Upper lobe of left lung (tissue), 6 donors: ENCODE results near the gene PIN1. TPM values are rescaled to one million over a fixed set of nuclear protein-coding genes. Genes with fewer than 3 reads are reported as not detected.
"Not testable (repeated sequence)": the region's sequence is repeated elsewhere in the genome, so short reads cannot be mapped to it uniquely, and the experiment has no call there.

ENCODE experiments used
- ATAC-seq, 2 donors: fragments of 200-7000 bp; cut with Tn5 transposase; one replicate each; pipeline ENCODE4 v1.9.1; 2022; ENCODE audit warnings: mild to moderate bottlenecking in 2 of 2, moderate library complexity in 2 of 2; ENCODE audit not compliant: low FRiP score in 2 of 2
- DNase-seq, 2 donors: peaks; one replicate each; pipeline ENCODE4 v3.0.0-alpha.2; 2019 to 2020
- H3K27ac ChIP-seq, 4 donors: fragments of 200-600 bp; sonication (generic); one replicate each; pipeline ENCODE4 v1.5.1; 2016 to 2019
- H3K27me3 ChIP-seq, 4 donors: fragments of 200-600 bp; sonication (generic); one replicate each; pipeline ENCODE4 v1.5.1; 2017 to 2019
- H3K36me3 ChIP-seq, 4 donors: fragments of 200-600 bp; sonication (generic); one replicate each; pipeline ENCODE4 v1.5.1; 2016 to 2019
- H3K4me1 ChIP-seq, 4 donors: fragments of 200-600 bp; sonication (generic); one replicate each; pipeline ENCODE4 v1.5.1; 2018 to 2019
- H3K4me3 ChIP-seq, 4 donors: fragments of 200-600 bp; sonication (generic); one replicate each; pipeline ENCODE4 v1.5.1; 2017 to 2019; ENCODE audit warnings: mild to moderate bottlenecking in 2 of 4, moderate library complexity in 1 of 4
- H3K9me3 ChIP-seq, 4 donors: fragments of 200-600 bp; sonication (generic); one replicate each; pipeline ENCODE4 v1.5.1; 2018 to 2019
- CTCF ChIP-seq, 6 experiments: fragments of 450-650 bp in 4 of 6; fragments of 200-600 bp in 2 of 6; sonication (generic) in 2 of 6; IDR thresholded peaks; one replicate each; pipeline ENCODE4 v1.5.1; 2016 to 2019; ENCODE audit warnings: antibody characterized with exemption in 6 of 6
- EP300 ChIP-seq, 4 donors: sonication (generic); formaldehyde crosslinking; IDR thresholded peaks; one replicate each; pipeline ENCODE4 v1.5.1; 2017; ENCODE audit warnings: antibody characterized with exemption in 4 of 4, control low read depth in 2 of 4
- POLR2A ChIP-seq, 4 donors: fragments of 450-650 bp; IDR thresholded peaks; one replicate each; pipeline ENCODE4 v1.5.1; 2016 to 2017; ENCODE audit warnings: antibody characterized with exemption in 4 of 4, mild to moderate bottlenecking in 2 of 4
- POLR2AphosphoS5 ChIP-seq, 2 donors: sonication (generic); formaldehyde crosslinking; IDR thresholded peaks; one replicate each; pipeline ENCODE4 v1.5.1; 2017; ENCODE audit warnings: antibody characterized with exemption in 2 of 2
- WGBS, 2 donors: methylation state at CpG; one replicate each; pipeline ENCODE4 v1.1.5; 2017 to 2018; 5-methylcytosine and 5-hydroxymethylcytosine counted together
- total RNA-seq, 6 donors: library from RNA; depleted of rRNA in 4 of 6; stranded (reverse); fragments of >200 nt in 4 of 6; gene quantifications; one replicate each; pipeline versions ENCODE4 v1.1.0 to v1.2.1, GENCODE V29; 2016 to 2021
- donor health status: DM: no; HTN: no; CAD: no; lungs with moderate emphysema.
- donor health status: DM: no; HTN: yes; CAD: no; lungs with severe emphysema.

The PIN1 gene
- total RNA-seq, 6 donors from 2014 or later = 38.8 to 87.5 (median 70.7) TPM

- TF ChIP-seq CTCF (IDR thresholded peaks at IDR 0.05) (no peak), EP300 (IDR thresholded peaks at IDR 0.05) (no peak), POLR2AphosphoS5 (IDR thresholded peaks at IDR 0.05) (no peak), POLR2A (IDR thresholded peaks at IDR 0.05) (no peak)
- H3K36me3 ChIP-seq = peaks cover 12 to 63% (median 55%) of the 10 kb centered on the region in 4 donors
- peaks cover 8 to 18% (median 13%) of the 10 kb centered on the region in 4 donors for H3K4me1 ChIP-seq
- H3K27me3 ChIP-seq = no peaks in the 10 kb centered on the region
- WGBS, 2 donors = 69 to 80% methylated on average over 1 of the region's 1 CpG
- no peak overlapping the region for H3K4me3 ChIP-seq
- peaks cover 0 to 6% (median 0%) of the 10 kb centered on the region in 4 donors for H3K9me3 ChIP-seq
- no peak for DNase-seq
- ATAC-seq = no peak
- H3K27ac ChIP-seq = no peak overlapping the region
These were observed 4.3 kb downstream of the PIN1 start for GRCh38 chr19:9839415-9839814.

- Histone ChIP-seq H3K9me3 (peaks cover 0 to 6% (median 0%) of the 10 kb centered on the region in 4 donors), H3K27me3 (no peaks in the 10 kb centered on the region), H3K36me3 (peaks cover 16 to 95% (median 75%) of the 10 kb centered on the region in 4 donors), H3K27ac (no peak overlapping the region), H3K4me1 (no peaks in the 10 kb centered on the region), H3K4me3 (no peak overlapping the region)
- peak in 1 of 2 donors; percentile 66 for DNase-seq
- WGBS, 2 donors = 93 to 95% methylated on average over 8 to 9 of the region's 9 CpGs
- TF ChIP-seq EP300 (IDR thresholded peaks at IDR 0.05) (no peak), POLR2A (IDR thresholded peaks at IDR 0.05) (no peak), CTCF (IDR thresholded peaks at IDR 0.05) (no peak), POLR2AphosphoS5 (IDR thresholded peaks at IDR 0.05) (no peak)
- ATAC-seq = no peak
These were observed 7.9 kb downstream of the PIN1 start for GRCh38 chr19:9842834-9843625.

GRCh38 chr19:9843626-9844273 lies 8.6 kb downstream of the PIN1 start:
- not testable (repeated sequence) for H3K27me3 ChIP-seq, H3K4me3 ChIP-seq, H3K4me1 ChIP-seq, DNase-seq, ATAC-seq, H3K9me3 ChIP-seq, H3K27ac ChIP-seq
- 93 to 96% methylated on average over 8 to 12 of the region's 12 CpGs for WGBS, 2 donors
- peaks cover 16 to 96% (median 79%) of the 10 kb centered on the region in 4 donors for H3K36me3 ChIP-seq

GRCh38 chr19:9847087-9847671 lies 12.1 kb downstream of the PIN1 start:
- TF ChIP-seq POLR2AphosphoS5 (IDR thresholded peaks at IDR 0.05) = no peak
- TF ChIP-seq EP300 (IDR thresholded peaks at IDR 0.05) = no peak
- TF ChIP-seq POLR2A (IDR thresholded peaks at IDR 0.05) = no peak
- peak in 3 of 6 experiments; percentile 15 to 20 (median 16) for TF ChIP-seq CTCF (IDR thresholded peaks at IDR 0.05)
- ATAC-seq (peak in 1 of 2 donors; percentile 66), DNase-seq (peak in 1 of 2 donors; percentile 78)
- H3K4me3 ChIP-seq = no peak overlapping the region
- peaks cover 8 to 78% (median 56%) of the 10 kb centered on the region in 4 donors for H3K36me3 ChIP-seq
- WGBS, 2 donors = 40 to 74% methylated on average over 2 to 13 of the region's 13 CpGs
- H3K4me1 ChIP-seq = no peaks in the 10 kb centered on the region
- no peaks in the 10 kb centered on the region for H3K27me3 ChIP-seq
- H3K27ac ChIP-seq = no peak overlapping the region
- peaks cover 0 to 6% (median 0%) of the 10 kb centered on the region in 4 donors for H3K9me3 ChIP-seq

GRCh38 chr19:9848060-9848459 lies 12.9 kb downstream of the PIN1 start:
- TF ChIP-seq CTCF (IDR thresholded peaks at IDR 0.05) (peak in 2 of 6 experiments; percentile 17 to 28), POLR2AphosphoS5 (IDR thresholded peaks at IDR 0.05) (no peak), POLR2A (IDR thresholded peaks at IDR 0.05) (no peak)
- Histone ChIP-seq H3K9me3 (peaks cover 0 to 6% (median 0%) of the 10 kb centered on the region in 4 donors), H3K27ac (no peak overlapping the region), H3K36me3 (peaks cover 7 to 70% (median 47%) of the 10 kb centered on the region in 4 donors), H3K4me1 (no peaks in the 10 kb centered on the region), H3K4me3 (no peak overlapping the region), H3K27me3 (no peaks in the 10 kb centered on the region)
- peak in 1 of 2 donors; percentile 70 for DNase-seq
- no peak for ATAC-seq
- 69 to 100% methylated on average over 2 to 4 of the region's 4 CpGs for WGBS, 2 donors
